Mucosa of stomach (tissue), 1 donor: ENCODE measurements around the gene SGPL1.

Experiments
- H3K27me3 ChIP-seq: one replicate; pipeline ENCODE4 v1.7.0; 2013; ENCODE audit warnings: mild to moderate bottlenecking, low read length; ENCODE audit not compliant: control insufficient read depth, insufficient read depth
- H3K36me3 ChIP-seq: one replicate; pipeline ENCODE4 v1.7.0; 2013; ENCODE audit warnings: low read length; ENCODE audit not compliant: control insufficient read depth, insufficient read depth
- H3K4me1 ChIP-seq: one replicate; pipeline ENCODE4 v1.7.0; 2013; ENCODE audit warnings: mild to moderate bottlenecking, low read length; ENCODE audit not compliant: control insufficient read depth, insufficient read depth
- H3K4me3 ChIP-seq: one replicate; pipeline ENCODE4 v1.7.0; 2013; ENCODE audit warnings: low read length
- H3K9ac ChIP-seq: one replicate; pipeline ENCODE4 v1.7.0; 2013; ENCODE audit warnings: mild to moderate bottlenecking, low read length, moderate library complexity
- H3K9me3 ChIP-seq: one replicate; pipeline ENCODE4 v1.7.0; 2013; ENCODE audit warnings: mild to moderate bottlenecking, low read length, moderate library complexity; ENCODE audit not compliant: control insufficient read depth
- donor health status: Pancreatic carcinoma.

Gene SGPL1

DNA sequence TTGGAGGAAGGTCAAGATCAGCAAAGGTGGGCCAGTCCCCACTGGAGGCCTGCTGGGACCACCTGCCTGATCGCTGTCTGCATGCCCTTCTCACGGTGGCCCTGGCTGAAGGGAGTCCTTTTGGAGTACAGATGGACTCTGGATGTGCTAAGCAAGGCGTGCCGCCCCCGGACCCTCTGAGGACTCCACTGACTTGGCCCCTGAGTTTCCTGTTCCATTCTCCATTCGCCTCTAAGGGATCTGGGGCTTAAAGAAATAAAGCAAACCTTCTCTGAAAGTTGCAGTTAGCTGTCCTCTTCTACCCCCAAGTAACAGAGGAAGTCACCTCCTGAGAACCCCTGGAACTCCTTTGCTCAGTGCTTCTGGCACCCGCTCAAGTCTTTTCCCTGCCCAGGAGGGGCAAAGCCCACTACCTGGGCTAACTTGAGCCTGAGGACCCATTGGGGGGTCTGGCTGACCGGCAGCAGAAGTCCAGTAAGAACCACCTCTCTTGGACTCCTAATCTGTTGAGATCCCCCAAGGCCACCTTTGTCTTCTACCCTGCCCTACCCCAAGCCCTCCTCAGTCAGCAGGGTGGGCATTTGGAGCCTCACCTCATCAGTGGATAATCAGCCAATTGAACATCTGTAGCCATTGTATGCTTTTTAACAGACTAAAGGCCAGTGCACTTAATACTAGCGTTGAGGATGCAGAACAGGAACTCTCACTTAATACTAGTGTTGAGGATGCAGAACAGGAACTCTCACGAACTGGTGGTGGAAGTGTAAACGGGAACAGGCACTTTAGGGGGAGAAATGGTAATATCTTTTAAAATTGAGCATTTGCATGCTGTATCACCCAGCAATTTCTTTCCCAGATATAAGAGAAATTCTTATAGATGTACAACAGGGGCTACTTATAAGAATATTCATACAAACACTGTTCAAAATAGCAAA lies 32.7 kb upstream of the SGPL1 start:
- H3K4me3 ChIP-seq, result no peak overlapping the region
- no peaks in the 10 kb centered on the region for H3K9me3 ChIP-seq
- H3K27me3 ChIP-seq, result no peaks in the 10 kb centered on the region
- H3K9ac ChIP-seq, result no peak overlapping the region
- H3K36me3 ChIP-seq, result no peaks in the 10 kb centered on the region
- peaks cover 10% of the 10 kb centered on the region for H3K4me1 ChIP-seq

DNA sequence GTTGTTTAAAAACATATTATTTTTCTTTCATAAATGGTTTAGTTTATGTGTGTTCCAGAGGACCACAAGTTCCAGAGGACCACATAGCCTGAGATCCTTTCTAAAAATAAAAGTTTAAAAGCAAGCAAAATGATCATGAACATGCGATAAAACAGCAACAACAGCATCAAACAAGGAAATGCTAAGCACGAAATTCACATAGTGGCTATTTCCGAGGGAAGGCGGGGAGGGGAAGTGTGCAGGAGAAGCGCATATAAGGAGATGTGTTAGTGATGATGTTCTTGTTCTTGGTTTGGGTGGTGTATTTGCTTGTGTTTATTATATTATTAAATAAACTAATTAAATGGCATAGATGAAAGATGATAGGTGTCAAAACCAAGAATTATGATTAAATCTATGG lies 31.7 kb upstream of the SGPL1 start:
- Histone ChIP-seq H3K36me3 (no peaks in the 10 kb centered on the region), H3K4me1 (peaks cover 10% of the 10 kb centered on the region)

DNA sequence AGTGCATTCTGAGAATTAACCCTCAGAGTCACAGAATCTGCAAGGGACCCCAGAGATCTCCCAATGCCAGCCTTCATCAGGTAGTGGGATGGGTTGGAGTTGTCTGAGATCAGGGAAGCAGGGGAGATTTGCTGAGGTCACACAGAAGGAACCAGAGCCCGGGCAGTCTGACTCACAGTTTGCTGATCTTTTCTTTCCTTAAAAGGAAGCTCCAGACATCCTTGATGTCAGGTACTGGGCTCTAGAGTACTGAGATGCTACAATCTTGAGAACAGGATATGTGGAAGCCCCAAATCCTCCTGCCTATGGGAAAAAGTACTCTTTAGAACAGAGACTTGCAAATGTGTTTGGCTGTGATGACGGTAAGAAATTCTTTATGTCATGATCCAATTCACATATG lies 31.3 kb upstream of the SGPL1 start:
- Histone ChIP-seq H3K4me1 (peaks cover 5% of the 10 kb centered on the region), H3K27me3 (no peaks in the 10 kb centered on the region), H3K9ac (no peak overlapping the region), H3K4me3 (no peak overlapping the region), H3K9me3 (no peaks in the 10 kb centered on the region), H3K36me3 (no peaks in the 10 kb centered on the region)

More for the DNA sequence above, 31.7 kb upstream of the SGPL1 start:
- Histone ChIP-seq H3K4me3 (no peak overlapping the region), H3K9ac (no peak overlapping the region), H3K27me3 (no peaks in the 10 kb centered on the region), H3K9me3 (no peaks in the 10 kb centered on the region)

DNA sequence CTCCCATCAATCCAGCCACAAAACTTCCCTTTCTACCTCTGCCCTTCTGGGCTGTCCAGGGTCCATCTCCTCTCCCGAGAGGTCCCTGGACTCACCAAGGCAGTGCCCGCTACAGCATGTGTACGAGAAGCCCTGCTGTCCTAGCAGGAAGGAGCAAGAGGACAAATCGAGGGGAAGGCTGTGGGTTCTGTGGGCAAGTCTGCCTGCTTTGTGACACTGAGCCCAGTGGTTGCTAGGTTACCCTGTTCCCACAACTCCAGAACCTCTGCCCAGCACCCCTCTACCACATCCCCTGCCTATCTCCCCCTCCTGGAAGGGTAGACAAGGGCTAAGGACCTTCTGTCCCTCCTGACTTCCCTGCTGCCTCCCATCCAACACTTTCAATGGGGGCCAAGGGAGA lies 30.6 kb upstream of the SGPL1 start, which contains the start of gene TBATA:
Gene TBATA (minus strand): TSS at position 188 of the 400 bp plus-strand sequence. CDS start 1,998 bp downstream, outside the sequence.
- no peaks in the 10 kb centered on the region for H3K27me3 ChIP-seq
- H3K4me1 ChIP-seq, result no peaks in the 10 kb centered on the region
- no peak within 1 kb of the TSS for H3K9ac ChIP-seq
- no peak within 1 kb of the TSS for H3K4me3 ChIP-seq
- no peaks in the 10 kb centered on the region for H3K9me3 ChIP-seq
- no peaks in the 10 kb centered on the region for H3K36me3 ChIP-seq

DNA sequence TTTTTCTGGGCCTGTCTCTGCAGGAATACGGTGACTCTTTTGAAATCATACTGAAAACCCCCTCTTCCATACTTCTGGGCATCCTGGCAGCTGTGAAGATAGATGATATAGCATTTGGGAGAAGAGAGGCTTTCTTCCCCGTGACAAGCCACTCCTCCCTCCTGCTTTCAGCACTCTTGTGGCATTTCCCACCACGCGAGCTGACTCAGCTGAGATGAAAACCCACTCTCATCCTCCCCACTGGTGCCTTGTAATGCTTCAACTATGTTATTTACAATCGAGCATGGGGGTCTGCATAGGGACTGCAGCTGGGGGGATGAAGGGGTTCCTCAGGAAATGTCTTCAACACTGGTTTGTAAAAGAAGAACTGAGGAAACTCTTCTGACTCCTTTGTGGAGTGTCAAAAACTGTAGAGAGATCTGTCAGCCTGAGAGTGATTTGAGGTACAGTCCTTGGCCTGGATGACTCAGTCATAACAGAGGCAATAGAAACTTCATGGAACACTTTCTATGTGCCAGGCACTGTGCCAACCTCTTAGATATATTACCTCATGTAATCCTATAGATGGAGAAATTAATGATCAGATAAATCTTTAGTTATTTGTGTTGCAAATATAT lies 28.8 kb upstream of the SGPL1 start:
- Histone ChIP-seq H3K9me3 (no peaks in the 10 kb centered on the region), H3K36me3 (no peaks in the 10 kb centered on the region), H3K27me3 (no peaks in the 10 kb centered on the region), H3K4me3 (no peak overlapping the region), H3K4me1 (no peaks in the 10 kb centered on the region), H3K9ac (no peak overlapping the region)

DNA sequence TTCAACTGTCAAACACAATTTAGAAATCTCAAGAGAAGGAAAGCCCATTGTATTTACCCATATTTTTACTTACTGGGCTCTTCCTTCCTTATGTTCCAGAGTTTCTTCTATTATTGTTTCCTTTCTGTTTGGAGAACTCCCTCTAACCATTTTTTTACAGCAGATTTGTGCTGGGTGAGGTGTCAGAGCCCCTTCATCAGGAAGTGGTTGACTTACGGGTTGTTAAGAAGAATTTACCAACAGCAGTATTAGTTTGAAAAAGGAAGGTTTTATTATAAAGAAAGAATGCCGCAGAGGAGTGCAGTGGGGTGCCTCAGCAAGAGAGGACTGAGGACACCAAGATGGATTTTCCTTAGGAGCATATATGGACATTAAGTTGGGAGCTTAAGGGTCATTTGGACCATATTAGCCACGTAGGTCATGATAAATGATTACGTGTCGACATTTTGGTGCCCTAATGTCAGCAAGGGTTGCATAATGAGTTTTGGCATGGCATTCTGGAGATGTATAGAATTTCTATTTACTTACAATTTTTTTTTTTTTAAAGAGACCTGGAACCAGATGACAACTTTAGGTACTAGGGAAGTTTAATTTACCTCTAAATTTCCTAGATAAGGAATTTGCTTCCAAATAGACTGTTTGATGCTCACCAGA lies 24.2 kb upstream of the SGPL1 start:
- Histone ChIP-seq H3K4me1 (no peaks in the 10 kb centered on the region), H3K36me3 (no peaks in the 10 kb centered on the region), H3K9ac (no peak overlapping the region), H3K27me3 (no peaks in the 10 kb centered on the region), H3K9me3 (no peaks in the 10 kb centered on the region), H3K4me3 (no peak overlapping the region)

DNA sequence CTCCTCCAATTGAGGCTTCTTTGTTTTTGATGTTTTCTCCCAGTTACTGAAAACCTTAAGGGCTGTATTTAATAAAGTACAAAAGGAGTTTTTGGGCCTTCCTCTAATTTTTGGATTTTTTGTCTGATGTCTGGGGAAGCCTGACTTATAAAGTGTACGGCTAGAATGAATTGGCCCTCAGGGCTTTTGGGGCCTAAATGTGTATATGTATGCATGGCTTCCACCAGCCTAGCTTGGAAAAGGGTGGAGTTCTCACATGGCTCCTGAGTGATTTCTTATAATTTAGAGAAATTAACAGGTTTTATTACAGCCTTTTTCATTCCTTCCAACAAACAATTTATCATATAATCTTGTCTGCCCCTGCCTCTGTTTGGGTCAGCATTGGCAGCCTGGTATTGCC lies 20.1 kb upstream of the SGPL1 start:
- no peaks in the 10 kb centered on the region for H3K27me3 ChIP-seq
- H3K36me3 ChIP-seq, result no peaks in the 10 kb centered on the region
- H3K9me3 ChIP-seq, result no peaks in the 10 kb centered on the region
- H3K4me1 ChIP-seq, result no peaks in the 10 kb centered on the region
- no peak overlapping the region for H3K4me3 ChIP-seq
- no peak overlapping the region for H3K9ac ChIP-seq

DNA sequence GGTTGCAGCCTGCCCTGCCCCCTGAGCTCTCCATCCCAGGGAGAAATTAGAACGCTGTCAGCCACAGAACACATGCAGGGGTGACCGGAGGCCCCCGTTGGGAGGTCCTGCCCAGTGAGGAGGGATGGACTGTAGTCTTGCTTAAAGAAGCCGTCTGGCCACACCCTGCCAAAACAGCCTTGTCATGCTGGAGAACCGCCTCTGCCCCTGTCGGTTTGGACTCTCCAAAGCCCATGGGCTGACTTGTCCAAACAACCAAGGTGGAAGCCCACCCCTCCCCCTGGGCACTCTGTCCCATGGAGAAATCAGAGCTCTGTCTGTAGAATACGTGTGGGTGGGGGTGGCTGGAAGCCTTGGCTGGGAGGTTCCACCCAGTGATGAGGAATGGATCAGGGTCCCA lies 17.9 kb upstream of the SGPL1 start:
- Histone ChIP-seq H3K4me1 (no peaks in the 10 kb centered on the region), H3K9ac (no peak overlapping the region), H3K4me3 (no peak overlapping the region), H3K27me3 (no peaks in the 10 kb centered on the region), H3K36me3 (no peaks in the 10 kb centered on the region), H3K9me3 (no peaks in the 10 kb centered on the region)

DNA sequence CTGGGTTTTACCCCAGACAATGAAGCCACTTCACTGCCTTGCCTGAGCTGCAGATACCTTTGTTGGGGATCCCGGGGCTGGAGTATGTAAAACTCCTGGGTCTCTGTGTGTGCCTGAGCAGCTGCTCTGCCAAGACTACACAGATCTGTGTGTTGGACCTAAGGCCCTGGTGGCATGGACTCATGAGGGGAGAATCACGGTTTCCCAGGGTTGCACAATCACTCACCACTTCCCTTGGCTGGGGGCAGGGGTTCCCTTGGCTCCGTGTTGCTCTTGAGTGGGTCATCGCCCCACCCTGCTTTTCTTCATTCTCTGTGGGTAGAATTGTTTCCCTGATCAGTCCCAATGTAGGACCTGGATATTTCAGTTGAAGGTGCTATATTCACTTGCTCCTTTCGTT lies 16.6 kb upstream of the SGPL1 start:
- no peaks in the 10 kb centered on the region for H3K36me3 ChIP-seq
- H3K9ac ChIP-seq, result no peak overlapping the region
- no peaks in the 10 kb centered on the region for H3K9me3 ChIP-seq
- H3K4me3 ChIP-seq, result no peak overlapping the region
- peaks cover 8% of the 10 kb centered on the region for H3K4me1 ChIP-seq
- no peaks in the 10 kb centered on the region for H3K27me3 ChIP-seq

DNA sequence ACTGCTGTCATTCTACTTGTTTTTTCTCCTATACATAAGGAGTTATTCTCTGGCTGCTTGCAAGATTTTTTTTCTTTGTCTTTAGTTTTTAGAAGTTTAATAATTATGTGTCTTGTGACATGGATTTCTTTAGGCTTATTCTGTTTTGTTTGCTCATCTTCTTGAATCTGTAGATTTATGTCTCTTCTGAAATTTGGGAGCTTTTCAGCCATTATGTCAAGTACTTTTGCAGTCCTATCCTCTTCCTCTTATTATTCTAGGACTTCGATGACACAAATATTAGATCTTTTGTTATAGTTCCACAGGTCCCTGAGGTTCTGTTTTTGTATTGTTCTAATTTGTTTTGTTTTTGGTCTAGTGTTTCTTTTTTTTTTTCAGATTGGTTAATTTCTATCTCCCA lies 13.9 kb upstream of the SGPL1 start:
- no peak overlapping the region for H3K9ac ChIP-seq
- H3K27me3 ChIP-seq, result no peaks in the 10 kb centered on the region
- no peaks in the 10 kb centered on the region for H3K9me3 ChIP-seq
- peaks cover 8% of the 10 kb centered on the region for H3K4me1 ChIP-seq
- H3K4me3 ChIP-seq, result no peak overlapping the region
- H3K36me3 ChIP-seq, result no peaks in the 10 kb centered on the region

DNA sequence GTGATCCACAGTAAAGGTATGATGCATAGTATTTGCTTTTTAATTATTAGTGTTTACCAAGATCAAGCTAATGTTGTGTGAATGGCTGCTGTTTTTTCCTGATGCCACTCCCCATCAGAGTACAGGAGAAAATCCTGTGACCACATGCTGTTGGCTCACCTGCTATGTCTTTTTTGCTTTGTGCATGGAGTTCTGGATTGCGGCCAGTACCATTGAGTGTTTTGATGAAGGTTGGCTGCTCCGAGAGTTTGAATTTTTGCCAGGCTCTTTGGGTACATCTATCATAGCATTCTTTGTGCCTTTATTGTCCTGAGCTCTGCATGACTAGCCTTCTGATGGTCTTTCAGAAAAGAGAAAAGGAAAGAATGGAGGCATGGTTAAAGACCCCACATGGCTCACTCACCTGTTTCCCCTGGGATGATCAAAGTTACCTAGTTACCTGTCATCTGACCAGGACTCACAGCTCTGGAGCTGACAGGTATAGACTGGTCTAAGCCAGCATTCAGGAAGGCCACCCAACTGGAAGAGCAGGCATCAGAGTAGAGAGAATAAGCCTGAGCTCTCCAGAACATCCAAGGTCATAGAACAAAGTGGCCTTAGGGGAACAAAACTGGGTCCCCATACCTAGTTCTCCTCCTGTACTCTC lies 11.8 kb upstream of the SGPL1 start:
- Histone ChIP-seq H3K9ac (no peak overlapping the region), H3K4me3 (no peak overlapping the region), H3K4me1 (peaks cover 8% of the 10 kb centered on the region), H3K36me3 (no peaks in the 10 kb centered on the region), H3K27me3 (no peaks in the 10 kb centered on the region), H3K9me3 (no peaks in the 10 kb centered on the region)

DNA sequence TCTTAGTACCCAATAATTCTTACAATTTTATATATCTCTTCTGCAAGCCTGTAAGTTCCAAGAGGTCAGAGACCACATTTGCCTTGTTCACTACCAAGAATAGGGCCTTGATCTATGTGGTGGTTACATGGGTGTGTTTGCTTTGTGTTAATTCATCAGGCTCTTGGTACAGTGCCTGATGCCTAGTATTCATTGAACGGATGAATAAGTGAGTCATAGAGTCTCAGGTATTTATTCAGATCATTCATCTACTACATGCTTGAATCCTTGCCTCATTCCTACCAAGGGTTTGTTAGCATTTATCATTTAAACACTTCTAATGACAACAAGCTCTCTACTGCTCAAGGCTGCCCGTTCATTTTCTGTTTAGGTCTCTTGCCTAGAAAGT lies 11.3 kb upstream of the SGPL1 start:
- Histone ChIP-seq H3K36me3 (no peaks in the 10 kb centered on the region), H3K4me1 (peaks cover 8% of the 10 kb centered on the region), H3K4me3 (no peak overlapping the region), H3K9me3 (no peaks in the 10 kb centered on the region), H3K9ac (no peak overlapping the region), H3K27me3 (no peaks in the 10 kb centered on the region)
